Globus pallidus (tissue), 1 donor: Measurements from ENCODE around the gene TPCN2.
A peak's percentile ranks its signal among the peaks of the same experiment; 100 is the strongest.

Source experiments
- DNase-seq: peaks from one replicate; pipeline ENCODE4 v3.0.0-alpha.2; 2015; ENCODE audit warnings: low spot score

TPCN2 gene

GRCh38 chr11:69010964-69011623 lies 37.6 kb upstream of the TPCN2 start:
- peak; percentile 9 for DNase-seq

- no peak for DNase-seq
Measured at GRCh38 chr11:69011624-69012091, 37.1 kb upstream of the TPCN2 start.

- no peak for DNase-seq
Measured at GRCh38 chr11:69012092-69013008, 36.4 kb upstream of the TPCN2 start.

GRCh38 chr11:69013009-69013951 lies 35.5 kb upstream of the TPCN2 start, which contains the start of gene MRGPRF:
Gene MRGPRF, minus strand, starts transcription at chr11:69013246. Its CDS starts 3,345 bp downstream, at chr11:69009901.
- DNase-seq: peak; percentile 12

GRCh38 chr11:69014084-69014851 lies 34.5 kb upstream of the TPCN2 start:
- no peak for DNase-seq

- no peak for DNase-seq
Measured at GRCh38 chr11:69014898-69015549, 33.7 kb upstream of the TPCN2 start.

GRCh38 chr11:69017951-69018350 lies 30.8 kb upstream of the TPCN2 start:
- no peak for DNase-seq

- no peak for DNase-seq
Measured at GRCh38 chr11:69018924-69019323, 29.8 kb upstream of the TPCN2 start.

GRCh38 chr11:69022260-69022659 lies 26.5 kb upstream of the TPCN2 start:
- DNase-seq: no peak

GRCh38 chr11:69024509-69024908 lies 24.2 kb upstream of the TPCN2 start:
- DNase-seq: no peak

GRCh38 chr11:69027704-69028372 lies 20.9 kb upstream of the TPCN2 start:
- DNase-seq: no peak

- DNase-seq: no peak
Measured at GRCh38 chr11:69030301-69030700, 18.4 kb upstream of the TPCN2 start.

- no peak for DNase-seq
Measured at GRCh38 chr11:69032833-69033232, 15.9 kb upstream of the TPCN2 start.

- no peak for DNase-seq
Measured at GRCh38 chr11:69033431-69033830, 15.3 kb upstream of the TPCN2 start.

GRCh38 chr11:69034123-69034867 lies 14.4 kb upstream of the TPCN2 start:
- DNase-seq: no peak

- no peak for DNase-seq
Measured at GRCh38 chr11:69035150-69035945, 13.4 kb upstream of the TPCN2 start.

- DNase-seq: no peak
Measured at GRCh38 chr11:69035946-69036340, 12.8 kb upstream of the TPCN2 start.

GRCh38 chr11:69037074-69037473 lies 11.7 kb upstream of the TPCN2 start:
- DNase-seq: no peak
